Natural killer cell (primary cell): ENCODE results near the gene TSHZ1. TPM values are rescaled to one million over a fixed set of nuclear protein-coding genes. Genes with fewer than 3 reads are reported as not detected.

Experiments used
- ATAC-seq, 3 donors: fragments of 150-1000 bp in 2 of 3; fragments of 200-7000 bp in 1 of 3; cut with Tn5 transposase; 1 replicate in 1 of 3; 2 replicates in 2 of 3; pipeline ENCODE4 v1.10.0; 2021; ENCODE audit warnings: mild to moderate bottlenecking in 2 of 3, moderate library complexity in 2 of 3
- DNase-seq, 2 donors: peaks; one replicate each; pipeline versions ENCODE4 v3.0.0 to v3.0.0-alpha.2; 2013 to 2021; ENCODE audit warnings: mixed read lengths in 1 of 2
- H3K27ac ChIP-seq: one replicate; pipeline ENCODE4 v1.5.1; 2013; ENCODE audit warnings: mild to moderate bottlenecking, low read length
- H3K27me3 ChIP-seq: one replicate; pipeline ENCODE4 v1.6.1; 2013; ENCODE audit warnings: low read length; ENCODE audit not compliant: control insufficient read depth, insufficient read depth
- H3K36me3 ChIP-seq: one replicate; pipeline ENCODE4 v1.6.1; 2013; ENCODE audit warnings: low read length; ENCODE audit not compliant: control insufficient read depth, insufficient read depth
- H3K4me1 ChIP-seq: one replicate; pipeline ENCODE4 v1.6.1; 2013; ENCODE audit warnings: low read length; ENCODE audit not compliant: control insufficient read depth, insufficient read depth
- H3K4me3 ChIP-seq: one replicate; pipeline ENCODE4 v1.5.1; 2013; ENCODE audit warnings: low read length
- H3K9me3 ChIP-seq: one replicate; pipeline ENCODE4 v1.6.1; 2013; ENCODE audit warnings: low read length; ENCODE audit not compliant: control insufficient read depth, insufficient read depth
- H3K27ac Mint-ChIP-seq, 2 donors: one replicate each; pipeline ENCODE4 v1.8.0; 2022; ENCODE audit warnings: mild to moderate bottlenecking in 2 of 2, mixed read lengths in 2 of 2, moderate library complexity in 1 of 2
- H3K27me3 Mint-ChIP-seq, 2 donors: one replicate each; pipeline ENCODE4 v1.8.0; 2022; ENCODE audit warnings: low read depth in 2 of 2, mixed read lengths in 2 of 2
- H3K36me3 Mint-ChIP-seq: one replicate; pipeline ENCODE4 v1.8.0; 2022; ENCODE audit warnings: mixed read lengths
- H3K4me1 Mint-ChIP-seq, 2 donors: one replicate each; pipeline ENCODE4 v1.8.0; 2022; ENCODE audit warnings: mixed read lengths in 2 of 2
- H3K4me3 Mint-ChIP-seq: one replicate; pipeline ENCODE4 v1.8.0; 2022; ENCODE audit warnings: mild to moderate bottlenecking, moderate library complexity, mixed read lengths
- H3K9me3 Mint-ChIP-seq, 2 donors: one replicate each; pipeline ENCODE4 v1.8.0; 2022; ENCODE audit warnings: mixed read lengths in 2 of 2
- WGBS: methylation state at CpG from one replicate; pipeline ENCODE4 v1.1.7; 2013; ENCODE audit warnings: missing lambda C conversion rate; ENCODE audit not compliant: insufficient coverage; 5-methylcytosine and 5-hydroxymethylcytosine counted together
- intact Hi-C: fragments of 100-400 bp; cut with micrococcal nuclease; formaldehyde crosslinking; loops from one replicate; pipeline ENCODE4 v1.14.2; 2022
- total RNA-seq, 4 donors: library from RNA; stranded (reverse); fragments of 120-200 nt in 1 of 4; gene quantifications; one replicate each; pipeline versions ENCODE4 v1.2.3 to v1.2.4, GENCODE V29; 2013 to 2022
- TF ChIP-seq, protein P1 (sequence below): fragments of 200-600 bp; IDR thresholded peaks from one replicate; pipeline ENCODE4 v1.8.0; 2022; ENCODE audit warnings: antibody characterized with exemption

The TSHZ1 gene
- total RNA-seq, 3 donors from 2014 or later (not counting 1 experiment from before 2014, with no cell fraction given): 44.3 to 51.6 (median 44.8) TPM

DNA sequence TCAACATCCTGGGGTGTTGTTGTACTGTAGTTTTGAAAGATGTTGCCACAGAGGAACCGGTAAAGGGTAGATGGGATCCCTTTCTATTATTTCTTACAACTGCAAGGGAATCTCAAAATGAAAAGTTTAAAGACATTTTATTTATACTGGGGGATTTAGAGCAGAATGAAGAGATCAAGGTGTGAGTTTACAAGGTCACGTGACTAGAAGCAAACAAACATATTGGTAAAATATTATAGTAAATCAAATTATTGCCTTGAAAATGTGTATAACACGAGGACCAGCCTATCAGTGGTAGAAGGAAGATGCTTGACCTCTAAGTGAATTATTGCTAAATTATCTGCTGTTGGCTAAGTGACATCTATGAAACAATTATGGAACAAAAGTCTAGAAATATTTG lies 119.7 kb downstream of the TSHZ1 start:
- ATAC-seq (no peak), DNase-seq (no peak)
- H3K4me1 ChIP-seq: no peaks in the 10 kb centered on the region
- Mint-ChIP-seq H3K27ac (no peak overlapping the region), H3K4me3 (no peak overlapping the region), H3K27me3 (peaks cover 5 to 15% of the 10 kb centered on the region in 2 donors), H3K36me3 (peaks cover 16% of the 10 kb centered on the region), H3K4me1 (peaks cover 0 to 7% of the 10 kb centered on the region in 2 donors), H3K9me3 (peaks cover 9 to 12% of the 10 kb centered on the region in 2 donors)
- intact Hi-C loops: no loop called here
- H3K27me3 ChIP-seq: no peaks in the 10 kb centered on the region
- no peaks in the 10 kb centered on the region for H3K9me3 ChIP-seq
- whole genome bisulfite sequencing: 93% methylated on average over 2 of the region's 3 CpGs
- TF ChIP-seq, protein P1, sequence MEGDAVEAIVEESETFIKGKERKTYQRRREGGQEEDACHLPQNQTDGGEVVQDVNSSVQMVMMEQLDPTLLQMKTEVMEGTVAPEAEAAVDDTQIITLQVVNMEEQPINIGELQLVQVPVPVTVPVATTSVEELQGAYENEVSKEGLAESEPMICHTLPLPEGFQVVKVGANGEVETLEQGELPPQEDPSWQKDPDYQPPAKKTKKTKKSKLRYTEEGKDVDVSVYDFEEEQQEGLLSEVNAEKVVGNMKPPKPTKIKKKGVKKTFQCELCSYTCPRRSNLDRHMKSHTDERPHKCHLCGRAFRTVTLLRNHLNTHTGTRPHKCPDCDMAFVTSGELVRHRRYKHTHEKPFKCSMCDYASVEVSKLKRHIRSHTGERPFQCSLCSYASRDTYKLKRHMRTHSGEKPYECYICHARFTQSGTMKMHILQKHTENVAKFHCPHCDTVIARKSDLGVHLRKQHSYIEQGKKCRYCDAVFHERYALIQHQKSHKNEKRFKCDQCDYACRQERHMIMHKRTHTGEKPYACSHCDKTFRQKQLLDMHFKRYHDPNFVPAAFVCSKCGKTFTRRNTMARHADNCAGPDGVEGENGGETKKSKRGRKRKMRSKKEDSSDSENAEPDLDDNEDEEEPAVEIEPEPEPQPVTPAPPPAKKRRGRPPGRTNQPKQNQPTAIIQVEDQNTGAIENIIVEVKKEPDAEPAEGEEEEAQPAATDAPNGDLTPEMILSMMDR: no peak
- no peak overlapping the region for H3K4me3 ChIP-seq
- H3K27ac ChIP-seq: no peak overlapping the region
- no peaks in the 10 kb centered on the region for H3K36me3 ChIP-seq

DNA sequence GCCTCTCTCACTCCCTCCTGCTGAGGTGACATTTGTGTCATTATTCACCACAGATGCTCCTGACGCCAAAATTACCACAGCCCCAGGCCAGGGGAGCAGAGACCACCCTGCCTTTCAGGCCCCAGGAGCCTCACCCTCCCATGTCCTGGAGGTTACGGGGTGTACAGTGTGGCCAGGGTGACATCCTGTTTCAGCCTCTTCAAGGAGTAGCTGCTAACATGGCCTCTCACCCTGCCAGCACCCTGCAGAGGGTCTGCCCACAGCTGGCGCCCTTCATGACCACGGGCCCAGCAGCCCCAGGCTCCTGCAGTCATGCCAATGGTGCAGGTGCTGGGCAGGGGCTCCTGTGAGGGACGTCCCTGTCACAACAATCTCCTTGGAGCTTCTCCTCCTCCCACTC lies 124.3 kb downstream of the TSHZ1 start:
- Histone ChIP-seq H3K4me3 (no peak overlapping the region), H3K36me3 (no peaks in the 10 kb centered on the region), H3K9me3 (no peaks in the 10 kb centered on the region), H3K27ac (no peak overlapping the region), H3K27me3 (no peaks in the 10 kb centered on the region), H3K4me1 (no peaks in the 10 kb centered on the region)
- no peaks in the 10 kb centered on the region for H3K9me3 Mint-ChIP-seq
- 42% methylated on average over 5 of the region's 5 CpGs for WGBS
- H3K4me1 Mint-ChIP-seq: peaks cover 0 to 13% of the 10 kb centered on the region in 2 donors
- intact Hi-C loops: no loop called here
- H3K36me3 Mint-ChIP-seq: no peaks in the 10 kb centered on the region
- TF ChIP-seq, protein P1: no peak
- DNase-seq: no peak
- no peak for ATAC-seq
- peaks cover 0 to under 1% of the 10 kb centered on the region in 2 donors for H3K27me3 Mint-ChIP-seq
- no peak overlapping the region for H3K27ac Mint-ChIP-seq
- no peak overlapping the region for H3K4me3 Mint-ChIP-seq

GRCh38 chr18:75335511-75335910 lies 124.9 kb downstream of the TSHZ1 start:
- Mint-ChIP-seq H3K27me3 (peaks cover 0 to 2% of the 10 kb centered on the region in 2 donors), H3K9me3 (no peaks in the 10 kb centered on the region), H3K36me3 (no peaks in the 10 kb centered on the region), H3K27ac (no peak overlapping the region), H3K4me3 (no peak overlapping the region), H3K4me1 (peaks cover 0 to 13% of the 10 kb centered on the region in 2 donors)
- no peaks in the 10 kb centered on the region for H3K9me3 ChIP-seq
- 96% methylated on average over 6 of the region's 6 CpGs for WGBS
- H3K27me3 ChIP-seq: no peaks in the 10 kb centered on the region
- H3K27ac ChIP-seq: no peak overlapping the region
- DNase-seq: no peak
- no peak overlapping the region for H3K4me3 ChIP-seq
- H3K4me1 ChIP-seq: no peaks in the 10 kb centered on the region
- TF ChIP-seq, protein P1: no peak
- intact Hi-C loops: no loop called here
- ATAC-seq: no peak
- no peaks in the 10 kb centered on the region for H3K36me3 ChIP-seq

GRCh38 chr18:75336767-75337166 lies 126.2 kb downstream of the TSHZ1 start:
- peaks cover 0 to 2% of the 10 kb centered on the region in 2 donors for H3K27me3 Mint-ChIP-seq
- DNase-seq (no peak), ATAC-seq (no peak)
- Histone ChIP-seq H3K27ac (no peak overlapping the region), H3K9me3 (no peaks in the 10 kb centered on the region), H3K4me3 (no peak overlapping the region), H3K4me1 (no peaks in the 10 kb centered on the region), H3K27me3 (no peaks in the 10 kb centered on the region), H3K36me3 (no peaks in the 10 kb centered on the region)
- intact Hi-C loops: no loop called here
- no peaks in the 10 kb centered on the region for H3K9me3 Mint-ChIP-seq
- TF ChIP-seq, protein P1: no peak
- H3K27ac Mint-ChIP-seq: no peak overlapping the region
- WGBS: 91% methylated on average over 6 of the region's 6 CpGs
- H3K36me3 Mint-ChIP-seq: no peaks in the 10 kb centered on the region
- no peak overlapping the region for H3K4me3 Mint-ChIP-seq
- H3K4me1 Mint-ChIP-seq: peaks cover 0 to 13% of the 10 kb centered on the region in 2 donors
